GM21526 (cell line): Measurements from ENCODE around the gene L1CAM.

ENCODE experiments used
- ATAC-seq: cut with Tn5 transposase; IDR thresholded peaks from one replicate; pipeline ENCODE4 v1.9.1; 2021; ENCODE audit warnings: moderate library complexity; ENCODE audit not compliant: unreplicated experiment, low FRiP score

The L1CAM gene

GRCh38 chrX:153867139-153867538 lies 18.8 kb downstream of the L1CAM start:
- ATAC-seq = no peak

GRCh38 chrX:153866302-153867019 lies 19.5 kb downstream of the L1CAM start:
- ATAC-seq = no peak

GRCh38 chrX:153865685-153866084 lies 20.3 kb downstream of the L1CAM start:
- no peak for ATAC-seq

GRCh38 chrX:153865321-153865580 lies 20.7 kb downstream of the L1CAM start:
- no peak for ATAC-seq

- no peak for ATAC-seq
Measured at GRCh38 chrX:153864561-153865320, 21.2 kb downstream of the L1CAM start.

- ATAC-seq = no peak
Measured at GRCh38 chrX:153864101-153864500, 21.9 kb downstream of the L1CAM start.

GRCh38 chrX:153863251-153863991 lies 22.6 kb downstream of the L1CAM start:
- ATAC-seq = no peak

- no peak for ATAC-seq
Measured at GRCh38 chrX:153862369-153863250, 23.4 kb downstream of the L1CAM start.

GRCh38 chrX:153861733-153862310 lies 24.2 kb downstream of the L1CAM start:
- no peak for ATAC-seq

- ATAC-seq = no peak
Measured at GRCh38 chrX:153861151-153861550, 24.8 kb downstream of the L1CAM start.

GRCh38 chrX:153857348-153857903 lies 28.5 kb downstream of the L1CAM start:
- no peak for ATAC-seq

GRCh38 chrX:153854702-153855101 lies 31.3 kb downstream of the L1CAM start:
- no peak for ATAC-seq

GRCh38 chrX:153853902-153854267 lies 32.1 kb downstream of the L1CAM start:
- ATAC-seq = no peak

GRCh38 chrX:153853180-153853901 lies 32.6 kb downstream of the L1CAM start:
- ATAC-seq = no peak

- ATAC-seq = no peak
Measured at GRCh38 chrX:153851981-153852380, 34.0 kb downstream of the L1CAM start.

GRCh38 chrX:153848325-153848724 lies 37.6 kb downstream of the L1CAM start:
- ATAC-seq = no peak

GRCh38 chrX:153845842-153846241 lies 40.1 kb downstream of the L1CAM start:
- no peak for ATAC-seq

- no peak for ATAC-seq
Measured at GRCh38 chrX:153845195-153845594, 40.8 kb downstream of the L1CAM start.

- ATAC-seq = no peak
Measured at GRCh38 chrX:153844509-153845082, 41.4 kb downstream of the L1CAM start.
